ENCODE measurements around the gene ADD2. TPM values are rescaled to one million over a fixed set of nuclear protein-coding genes. Genes with fewer than 3 reads are reported as not detected.

Gene ADD2
- total RNA-seq, 1 donor from 2014 or later: 1.4 TPM

GRCh38 chr2:70753031-70753430, 15.0 kb downstream of the ADD2 start:
- H3K27me3 ChIP-seq: peaks cover 17% of the 10 kb centered on the region

GRCh38 chr2:70752396-70752795, 15.6 kb downstream of the ADD2 start:
- DNase-seq (no peak), ATAC-seq (no peak)
- Histone ChIP-seq H3K27ac (no peak overlapping the region), H3K36me3 (no peaks in the 10 kb centered on the region), H3K27me3 (peaks cover 15% of the 10 kb centered on the region), H3K4me3 (no peak overlapping the region), H3K4me1 (no peaks in the 10 kb centered on the region), H3K9me3 (no peaks in the 10 kb centered on the region)
- TF ChIP-seq CTCF (IDR thresholded peaks at IDR 0.05): no peak
- intact Hi-C loops (cut with DNase I): no loop called here

More at GRCh38 chr2:70753031-70753430, 15.0 kb downstream of the ADD2 start:
- no peaks in the 10 kb centered on the region for H3K9me3 ChIP-seq
- DNase-seq (no peak), ATAC-seq (no peak)
- H3K4me3 ChIP-seq: no peak overlapping the region
- H3K36me3 ChIP-seq: no peaks in the 10 kb centered on the region
- no peaks in the 10 kb centered on the region for H3K4me1 ChIP-seq
- no peak for TF ChIP-seq CTCF (IDR thresholded peaks at IDR 0.05)
- intact Hi-C loops (cut with DNase I): no loop called here
- H3K27ac ChIP-seq: no peak overlapping the region

GRCh38 chr2:70751881-70752280, 16.1 kb downstream of the ADD2 start:
- DNase-seq (no peak), ATAC-seq (no peak)
- Histone ChIP-seq H3K4me1 (no peaks in the 10 kb centered on the region), H3K9me3 (no peaks in the 10 kb centered on the region), H3K36me3 (no peaks in the 10 kb centered on the region), H3K27ac (no peak overlapping the region), H3K27me3 (peaks cover 10% of the 10 kb centered on the region), H3K4me3 (no peak overlapping the region)
- intact Hi-C loops (cut with DNase I): no loop called here
- TF ChIP-seq CTCF (IDR thresholded peaks at IDR 0.05): no peak

GRCh38 chr2:70750320-70750719, 17.7 kb downstream of the ADD2 start:
- H3K36me3 ChIP-seq: no peaks in the 10 kb centered on the region
- ATAC-seq (no peak), DNase-seq (no peak)
- no peak overlapping the region for H3K4me3 ChIP-seq
- intact Hi-C loops (cut with DNase I): no loop called here
- peaks cover 3% of the 10 kb centered on the region for H3K27me3 ChIP-seq
- no peak overlapping the region for H3K27ac ChIP-seq
- H3K4me1 ChIP-seq: no peaks in the 10 kb centered on the region
- H3K9me3 ChIP-seq: no peaks in the 10 kb centered on the region
- no peak for TF ChIP-seq CTCF (IDR thresholded peaks at IDR 0.05)

GRCh38 chr2:70748002-70748784, 19.8 kb downstream of the ADD2 start:
- Histone ChIP-seq H3K9me3 (no peaks in the 10 kb centered on the region), H3K27ac (no peak overlapping the region), H3K27me3 (no peaks in the 10 kb centered on the region), H3K4me3 (no peak overlapping the region), H3K36me3 (no peaks in the 10 kb centered on the region), H3K4me1 (no peaks in the 10 kb centered on the region)
- ATAC-seq (no peak), DNase-seq (no peak)
- intact Hi-C loops (cut with DNase I): no loop called here
- TF ChIP-seq CTCF (IDR thresholded peaks at IDR 0.05): no peak
